AG04450 (cell line): ENCODE results near the gene MOB2. TPM values are rescaled to one million over a fixed set of nuclear protein-coding genes. Genes with fewer than 3 reads are reported as not detected.

Experiments used
- CTCF ChIA-PET: fragments of 300-600, 350-600 bp; formaldehyde crosslinking; extraction: SDS; loops from one replicate; lab custom pipeline; 2022; ENCODE audit warnings: antibody characterized with exemption, inconsistent platforms; lab: Charles Lee
- POLR2A ChIA-PET: fragments of 350-600 bp; formaldehyde crosslinking; extraction: SDS; loops from one replicate; lab custom pipeline; 2021; ENCODE audit warnings: antibody characterized with exemption, inconsistent platforms; lab: Yijun Ruan, JAX
- DNase-seq: peaks from one replicate; pipeline ENCODE4 v3.0.0-alpha.2; 2011; ENCODE audit warnings: low read depth, low spot score
- H3K27ac ChIP-seq: one replicate; pipeline ENCODE4 v1.5.1; 2012; ENCODE audit warnings: low read depth, low read length, control low read depth
- H3K27me3 ChIP-seq: one replicate; pipeline ENCODE4 v1.6.0; 2012; ENCODE audit warnings: low read length; ENCODE audit not compliant: control insufficient read depth, insufficient read depth
- H3K4me3 ChIP-seq: 2 replicates; pipeline ENCODE4 v1.5.1; 2011; ENCODE audit warnings: mild to moderate bottlenecking, low read depth, low read length, control low read depth
- H3K9me3 ChIP-seq: 2 replicates; pipeline ENCODE4 v1.5.1; 2012; ENCODE audit warnings: low read length; ENCODE audit not compliant: control insufficient read depth, insufficient read depth
- CTCF ChIP-seq: IDR thresholded peaks from 2 replicates; pipeline ENCODE4 v1.5.1; 2011; ENCODE audit warnings: low read depth, low read length, control low read depth, inconsistent platforms
- polyA plus RNA-seq: library from polyadenylated mRNA; depleted of rRNA; stranded (reverse); fragments of >200 nt; gene quantifications from 2 replicates; pipeline ENCODE4 v1.2.3, GENCODE V29; 2011

The MOB2 gene
- polyA plus RNA-seq, 1 experiment = 19.9 TPM

- DNase-seq = no peak
- H3K4me3 ChIP-seq = no peak overlapping the region
- no peaks in the 10 kb centered on the region for H3K27me3 ChIP-seq
- H3K27ac ChIP-seq = no peak overlapping the region
- ChIA-PET CTCF (no interaction called here), POLR2A (no interaction called here)
- TF ChIP-seq CTCF = no peak
- H3K9me3 ChIP-seq = no peaks in the 10 kb centered on the region; the same call in 1 of the 2 replicates
These were observed 7.4 kb downstream of the MOB2 start for GRCh38 chr11:1479006-1479677.

GRCh38 chr11:1478544-1478943 is 8.0 kb downstream of the MOB2 start:
- no peak overlapping the region for H3K4me3 ChIP-seq
- H3K9me3 ChIP-seq = no peaks in the 10 kb centered on the region; the same call in 1 of the 2 replicates
- ChIA-PET CTCF (no interaction called here), POLR2A (no interaction called here)
- no peak for DNase-seq
- no peak for TF ChIP-seq CTCF
- H3K27ac ChIP-seq = no peak overlapping the region
- H3K27me3 ChIP-seq = no peaks in the 10 kb centered on the region

GRCh38 chr11:1478011-1478410 is 8.6 kb downstream of the MOB2 start:
- H3K27me3 ChIP-seq = no peaks in the 10 kb centered on the region
- no peak for TF ChIP-seq CTCF
- no peak for DNase-seq
- no peak overlapping the region for H3K4me3 ChIP-seq
- ChIA-PET POLR2A (no interaction called here), CTCF (no interaction called here)
- no peaks in the 10 kb centered on the region; the same call in 1 of the 2 replicates for H3K9me3 ChIP-seq
- H3K27ac ChIP-seq = no peak overlapping the region

GRCh38 chr11:1476940-1477736 is 9.4 kb downstream of the MOB2 start:
- no peak for TF ChIP-seq CTCF
- DNase-seq = no peak
- Histone ChIP-seq H3K4me3 (no peak overlapping the region), H3K27me3 (no peaks in the 10 kb centered on the region), H3K9me3 (no peaks in the 10 kb centered on the region; the same call in 1 of the 2 replicates), H3K27ac (no peak overlapping the region)
- CTCF ChIA-PET = no interaction called here
- POLR2A ChIA-PET = no interaction called here

GRCh38 chr11:1475841-1476240 is 10.7 kb downstream of the MOB2 start:
- no peak for TF ChIP-seq CTCF
- no peaks in the 10 kb centered on the region; the same call in 1 of the 2 replicates for H3K9me3 ChIP-seq
- no peak overlapping the region for H3K27ac ChIP-seq
- ChIA-PET POLR2A (no interaction called here), CTCF (no interaction called here)
- DNase-seq = no peak
- no peaks in the 10 kb centered on the region for H3K27me3 ChIP-seq
- H3K4me3 ChIP-seq = no peak overlapping the region
